GM10266 (cell line): Measurements from ENCODE around the gene PKP2.

Experiments
- DNase-seq: peaks from one replicate; pipeline ENCODE4 v3.0.0; 2012; ENCODE audit errors: extremely low spot score
- CTCF ChIP-seq: IDR thresholded peaks from 2 replicates; pipeline ENCODE4 v1.5.1; 2012; ENCODE audit warnings: mild to moderate bottlenecking, low read depth; ENCODE audit not compliant: control insufficient read depth, insufficient read depth; ENCODE audit errors: missing control alignments

Gene PKP2

GRCh38 chr12:32837974-32838373 lies 58.6 kb downstream of the PKP2 start:
- DNase-seq = no peak
- no peak for TF ChIP-seq CTCF

- DNase-seq = no peak
- no peak for TF ChIP-seq CTCF
Measured at GRCh38 chr12:32836710-32837109, 59.9 kb downstream of the PKP2 start.

- no peak for TF ChIP-seq CTCF
- no peak for DNase-seq
Measured at GRCh38 chr12:32834122-32834521, 62.5 kb downstream of the PKP2 start.

- no peak for TF ChIP-seq CTCF
- no peak for DNase-seq
Measured at GRCh38 chr12:32828552-32828951, 68.0 kb downstream of the PKP2 start.

- no peak for TF ChIP-seq CTCF
- no peak for DNase-seq
Measured at GRCh38 chr12:32828120-32828519, 68.5 kb downstream of the PKP2 start.

GRCh38 chr12:32826807-32827412 lies 69.7 kb downstream of the PKP2 start:
- TF ChIP-seq CTCF = no peak
- no peak for DNase-seq

GRCh38 chr12:32824596-32824995 lies 72.0 kb downstream of the PKP2 start:
- no peak for TF ChIP-seq CTCF
- no peak for DNase-seq
